Transverse colon (tissue), 4 donors: Measurements from ENCODE around the gene ZNF407. TPM values are rescaled to one million over a fixed set of nuclear protein-coding genes. Genes with fewer than 3 reads are reported as not detected.

Experiments used
- DNase-seq: peaks from one replicate; pipeline ENCODE4 v3.0.0-alpha.2; 2019
- H3K27ac ChIP-seq, 4 donors: fragments of 200-600 bp; sonication (generic); 2 replicates each; pipeline ENCODE4 v1.5.1; 2016 to 2018; ENCODE audit warnings: inconsistent platforms in 4 of 4
- H3K27me3 ChIP-seq: fragments of 200-600 bp; sonication (generic); 2 replicates; pipeline ENCODE4 v1.5.1; 2017; ENCODE audit warnings: inconsistent platforms
- H3K36me3 ChIP-seq, 4 donors: fragments of 200-600 bp; sonication (generic); 2 replicates each; pipeline ENCODE4 v1.5.1; 2017 to 2019; ENCODE audit warnings: inconsistent platforms in 4 of 4
- H3K4me1 ChIP-seq, 4 donors: fragments of 200-600 bp; sonication (generic); 2 replicates each; pipeline ENCODE4 v1.5.1; 2017 to 2020; ENCODE audit warnings: inconsistent platforms in 4 of 4
- H3K4me3 ChIP-seq, 4 donors: fragments of 200-600 bp; sonication (generic); 1 replicate in 1 of 4; 2 replicates in 3 of 4; pipeline versions ENCODE4 v1.5.1 to v1.6.1; 2017 to 2019; ENCODE audit warnings: inconsistent platforms in 4 of 4
- H3K9me3 ChIP-seq, 2 donors: fragments of 200-600 bp; sonication (generic); 2 replicates each; pipeline ENCODE4 v1.5.1; 2017 to 2019; ENCODE audit warnings: inconsistent platforms in 2 of 2
- EP300 ChIP-seq: sonication (generic); formaldehyde crosslinking; IDR thresholded peaks from one replicate; pipeline ENCODE4 v1.6.1; 2017; ENCODE audit warnings: antibody characterized with exemption, low read depth
- POLR2A ChIP-seq: fragments of 450-650 bp; IDR thresholded peaks from one replicate; pipeline ENCODE4 v1.6.1; 2016; ENCODE audit warnings: antibody characterized with exemption, mild to moderate bottlenecking, moderate library complexity
- POLR2AphosphoS5 ChIP-seq, 3 donors: sonication (generic); formaldehyde crosslinking; IDR thresholded peaks; one replicate each; pipeline ENCODE4 v1.6.1; 2016; ENCODE audit warnings: antibody characterized with exemption in 3 of 3
- WGBS, 2 donors: methylation state at CpG; one replicate each; pipeline ENCODE4 v1.1.5; 2018; ENCODE audit warnings: low coverage in 1 of 2; 5-methylcytosine and 5-hydroxymethylcytosine counted together
- in situ Hi-C, 4 donors: fragments of 200-750 bp; cut with MboI; loops; one replicate each; pipeline versions ENCODE4 v1.15.0 to v1.15.1; 2017; ENCODE audit warnings: low sequenced_read_pairs in 3 of 4, low pct_ligation_motif_present in 1 of 4, low pct_unique_long_range_greater_than_20kb in 1 of 4
- intact Hi-C: fragments of 100-400 bp; cut with DNase I; formaldehyde crosslinking; loops from one replicate; pipeline ENCODE4 v1.15.1; 2023; ENCODE audit warnings: low total_unique reads
- total RNA-seq, 4 donors: library from RNA; depleted of rRNA; stranded (reverse); fragments of >200 nt; gene quantifications; one replicate each; pipeline ENCODE4 v1.1.0, GENCODE V29; 2016
- TF ChIP-seq, protein P1 (sequence below), 5 experiments: fragments of 200-600 bp in 3 of 5; fragments of 450-650 bp in 2 of 5; sonication (generic) in 3 of 5; IDR thresholded peaks; 1 replicate in 2 of 5; 2 replicates in 3 of 5; pipeline ENCODE4 v1.5.1; 2016 to 2017; ENCODE audit warnings: antibody characterized with exemption in 5 of 5, inconsistent platforms in 3 of 5, mild to moderate bottlenecking in 2 of 5, moderate library complexity in 1 of 5

ZNF407 gene
- total RNA-seq, 4 donors from 2014 or later: 13.5 to 24.1 (median 20.1) TPM

DNA sequence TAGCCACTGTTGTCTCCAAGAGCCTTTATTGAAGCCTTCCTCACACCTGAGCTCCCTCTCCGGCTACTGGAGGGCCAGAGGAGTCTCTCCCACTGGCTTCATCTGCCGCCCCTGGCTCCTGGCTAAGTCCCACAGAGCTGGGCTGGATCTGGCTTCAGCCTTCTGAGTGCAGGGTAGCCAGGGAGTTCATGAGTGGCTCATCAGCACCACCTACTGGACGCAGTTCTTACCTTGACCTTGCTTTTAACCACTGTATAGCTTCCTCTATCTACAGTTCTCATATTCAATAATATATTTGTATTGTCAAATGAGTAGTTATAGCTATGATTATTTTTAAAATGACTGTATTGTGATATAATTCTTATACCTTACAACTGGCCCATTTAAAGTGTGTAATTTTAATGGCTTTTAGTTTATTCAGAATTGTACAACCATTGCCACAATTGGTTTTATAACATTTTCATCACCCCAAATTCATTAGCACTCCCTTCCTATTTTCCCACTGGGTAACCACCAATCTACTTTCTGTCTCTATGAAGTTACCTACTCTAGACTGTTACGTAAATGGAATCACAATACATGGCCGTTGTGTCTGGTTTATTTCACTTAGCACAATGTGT is 45.6 kb upstream of the ZNF407 start:
- H3K4me1 ChIP-seq: peaks cover 0 to 6% (median 2%) of the 10 kb centered on the region in 4 donors
- no peak overlapping the region for H3K27ac ChIP-seq
- 22 to 33% methylated on average over 2 to 5 of the region's 5 CpGs for WGBS, 2 donors
- no peaks in the 10 kb centered on the region for H3K36me3 ChIP-seq
- TF ChIP-seq POLR2A: no peak
- TF ChIP-seq, protein P1, sequence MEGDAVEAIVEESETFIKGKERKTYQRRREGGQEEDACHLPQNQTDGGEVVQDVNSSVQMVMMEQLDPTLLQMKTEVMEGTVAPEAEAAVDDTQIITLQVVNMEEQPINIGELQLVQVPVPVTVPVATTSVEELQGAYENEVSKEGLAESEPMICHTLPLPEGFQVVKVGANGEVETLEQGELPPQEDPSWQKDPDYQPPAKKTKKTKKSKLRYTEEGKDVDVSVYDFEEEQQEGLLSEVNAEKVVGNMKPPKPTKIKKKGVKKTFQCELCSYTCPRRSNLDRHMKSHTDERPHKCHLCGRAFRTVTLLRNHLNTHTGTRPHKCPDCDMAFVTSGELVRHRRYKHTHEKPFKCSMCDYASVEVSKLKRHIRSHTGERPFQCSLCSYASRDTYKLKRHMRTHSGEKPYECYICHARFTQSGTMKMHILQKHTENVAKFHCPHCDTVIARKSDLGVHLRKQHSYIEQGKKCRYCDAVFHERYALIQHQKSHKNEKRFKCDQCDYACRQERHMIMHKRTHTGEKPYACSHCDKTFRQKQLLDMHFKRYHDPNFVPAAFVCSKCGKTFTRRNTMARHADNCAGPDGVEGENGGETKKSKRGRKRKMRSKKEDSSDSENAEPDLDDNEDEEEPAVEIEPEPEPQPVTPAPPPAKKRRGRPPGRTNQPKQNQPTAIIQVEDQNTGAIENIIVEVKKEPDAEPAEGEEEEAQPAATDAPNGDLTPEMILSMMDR (IDR thresholded peaks at IDR 0.05): peak; percentile 80 to 85 (median 84)
- no peaks in the 10 kb centered on the region for H3K27me3 ChIP-seq
- in situ Hi-C loops: loop anchor here (5.0 to 25.0 kb wide), 6 partner anchors 90 to 365 kb away; partner anchors contain the start of gene DIPK1C (in 1 of the 4)
- peaks cover 0 to 11% of the 10 kb centered on the region in 2 donors for H3K9me3 ChIP-seq
- no peak overlapping the region for H3K4me3 ChIP-seq
- DNase-seq: peak; percentile 90
- intact Hi-C loops: loop anchor here (5.0 to 10.0 kb wide), 2 partner anchors 200 to 357 kb away; no protein-coding TSS in a partner anchor

GRCh38 chr18:74556126-74556525 is 41.5 kb upstream of the ZNF407 start:
- H3K27ac ChIP-seq: no peak overlapping the region
- peaks cover 0 to 2% (median 0%) of the 10 kb centered on the region in 4 donors for H3K4me1 ChIP-seq
- TF ChIP-seq, protein P1 (IDR thresholded peaks at IDR 0.05): no peak
- no peaks in the 10 kb centered on the region for H3K9me3 ChIP-seq
- intact Hi-C loops: loop anchor here (10.0 kb wide), 1 partner anchor 361 kb away; no protein-coding TSS in a partner anchor
- no peak for DNase-seq
- no peaks in the 10 kb centered on the region for H3K27me3 ChIP-seq
- WGBS, 2 donors: 70 to 84% methylated on average over 4 to 11 of the region's 11 CpGs
- in situ Hi-C loops: loop anchor here (10.0 to 25.0 kb wide), 4 partner anchors 94 to 369 kb away; partner anchors contain the start of gene DIPK1C (in 1 of the 4)
- no peaks in the 10 kb centered on the region for H3K36me3 ChIP-seq
- no peak overlapping the region for H3K4me3 ChIP-seq

DNA sequence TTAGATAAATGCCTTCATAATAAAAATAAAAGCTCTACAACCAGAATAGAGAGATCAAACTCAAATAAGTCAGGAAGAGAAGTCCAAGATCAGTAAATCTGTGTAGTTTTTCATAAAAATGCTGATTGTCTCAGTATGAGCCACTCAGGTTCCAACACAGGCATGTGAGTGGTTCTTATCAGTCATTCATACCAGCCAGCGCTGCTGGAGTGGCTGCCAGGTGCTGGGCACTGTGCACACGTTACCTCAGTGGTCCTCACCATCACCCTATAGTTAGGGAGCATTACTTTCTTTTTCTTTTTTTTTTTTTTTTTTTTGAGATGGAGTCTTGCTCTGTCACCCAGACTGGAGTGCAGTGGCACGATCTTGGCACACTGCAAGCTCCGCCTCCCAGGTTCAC is 39.6 kb upstream of the ZNF407 start:
- Histone ChIP-seq H3K36me3 (no peaks in the 10 kb centered on the region), H3K27ac (no peak overlapping the region), H3K4me1 (no peaks in the 10 kb centered on the region), H3K4me3 (no peak overlapping the region), H3K9me3 (no peaks in the 10 kb centered on the region), H3K27me3 (no peaks in the 10 kb centered on the region)
- TF ChIP-seq, protein P1 (IDR thresholded peaks at IDR 0.05): no peak
- TF ChIP-seq POLR2A (no peak), POLR2AphosphoS5 (IDR thresholded peaks at IDR 0.05) (no peak), EP300 (no peak)
- DNase-seq: no peak
- intact Hi-C loops (loop anchor here (10.0 kb wide), 1 partner anchor 363 kb away; no protein-coding TSS in a partner anchor), in situ Hi-C loops (loop anchor here (10.0 to 25.0 kb wide), 4 partner anchors 96 to 371 kb away; partner anchors contain the start of gene DIPK1C (in 1 of the 4))
- 81 to 89% methylated on average over 2 to 4 of the region's 4 CpGs for WGBS, 2 donors

GRCh38 chr18:74562131-74562730 is 35.4 kb upstream of the ZNF407 start:
- H3K27ac ChIP-seq: no peak overlapping the region
- H3K4me1 ChIP-seq: peaks cover 0 to 13% (median 1%) of the 10 kb centered on the region in 4 donors
- DNase-seq: no peak
- no peak overlapping the region for H3K4me3 ChIP-seq
- no peaks in the 10 kb centered on the region for H3K9me3 ChIP-seq
- intact Hi-C loops (no loop called here), in situ Hi-C loops (loop anchor here in 3 of 4 donors (25.0 kb wide), 3 partner anchors 100 to 375 kb away; partner anchors contain the start of gene DIPK1C (in 1 of the 3))
- no peaks in the 10 kb centered on the region for H3K27me3 ChIP-seq
- 87 to 89% methylated on average over 3 to 4 of the region's 4 CpGs for WGBS, 2 donors
- TF ChIP-seq, protein P1 (IDR thresholded peaks at IDR 0.05): no peak
- TF ChIP-seq POLR2AphosphoS5 (IDR thresholded peaks at IDR 0.05): no peak
- TF ChIP-seq EP300: no peak
- no peak for TF ChIP-seq POLR2A
- H3K36me3 ChIP-seq: no peaks in the 10 kb centered on the region
